ENCODE measurements around the gene DCP1A.
"Not testable (repeated sequence)": the region's sequence is repeated elsewhere in the genome, so short reads cannot be mapped to it uniquely, and the experiment has no call there.

DCP1A gene

GRCh38 chr3:53269888-53270880, 77.2 kb downstream of the DCP1A start:
- peak overlapping the region; percentile 56 for H3K9ac ChIP-seq (ENCODE audit: low read length)
- H3K79me2 ChIP-seq (ENCODE audit: insufficient read depth, low read length) = no peaks in the 10 kb centered on the region
- no peaks in the 10 kb centered on the region for H3K27me3 ChIP-seq (ENCODE audit: insufficient read depth, low read length)
- no peaks in the 10 kb centered on the region for H3F3A ChIP-seq (ENCODE audit: insufficient read depth, low read length)
- peak overlapping the region; percentile 10 for H3K4me3 ChIP-seq (ENCODE audit: low read depth, low read length, poor library complexity, severe bottlenecking)
- H4K20me1 ChIP-seq (ENCODE audit: insufficient read depth, low read length) = no peaks in the 10 kb centered on the region
- no peaks in the 10 kb centered on the region for H3K9me2 ChIP-seq (ENCODE audit: low read depth, low read length)
- H3K4me1 ChIP-seq (ENCODE audit: insufficient read depth, low read length, severe bottlenecking) = peaks cover 24% of the 10 kb centered on the region
- H3K27ac ChIP-seq (ENCODE audit: low read depth, low read length, poor library complexity, severe bottlenecking) = peak overlapping the region; percentile 56
- TF ChIP-seq EZH2 (IDR thresholded peaks at IDR 0.05; ENCODE audit: borderline replicate concordance, low read length) = no peak
- no peak for TF ChIP-seq CTCF (IDR thresholded peaks at IDR 0.05; ENCODE audit: low read length)
- no peaks in the 10 kb centered on the region for H3K9me3 ChIP-seq (ENCODE audit: low read length)
- H2AFZ ChIP-seq (ENCODE audit: low read length) = peak overlapping the region; percentile 45; the same call in 1 of the 2 replicates
- peak overlapping the region; percentile 60 for H3K4me2 ChIP-seq (ENCODE audit: low read length)
- no peaks in the 10 kb centered on the region for H3K36me3 ChIP-seq (ENCODE audit: insufficient read depth, low read length)

GRCh38 chr3:53269193-53269592, 78.2 kb downstream of the DCP1A start:
- not testable (repeated sequence) for H3K36me3 ChIP-seq (ENCODE audit: insufficient read depth, low read length); H3K9me2 ChIP-seq (ENCODE audit: low read depth, low read length); H3F3A ChIP-seq (ENCODE audit: insufficient read depth, low read length); H2AFZ ChIP-seq (ENCODE audit: low read length); H4K20me1 ChIP-seq (ENCODE audit: insufficient read depth, low read length); H3K9ac ChIP-seq (ENCODE audit: low read length); H3K9me3 ChIP-seq (ENCODE audit: low read length); H3K4me3 ChIP-seq (ENCODE audit: low read depth, low read length, poor library complexity, severe bottlenecking); H3K27ac ChIP-seq (ENCODE audit: low read depth, low read length, poor library complexity, severe bottlenecking); H3K27me3 ChIP-seq (ENCODE audit: insufficient read depth, low read length); H3K79me2 ChIP-seq (ENCODE audit: insufficient read depth, low read length); H3K4me2 ChIP-seq (ENCODE audit: low read length)
- peaks cover 20% of the 10 kb centered on the region for H3K4me1 ChIP-seq (ENCODE audit: insufficient read depth, low read length, severe bottlenecking)

- no peaks in the 10 kb centered on the region for H3K9me2 ChIP-seq (ENCODE audit: low read depth, low read length)
- H3K9ac ChIP-seq (ENCODE audit: low read length) = no peak overlapping the region
- no peaks in the 10 kb centered on the region for H3K9me3 ChIP-seq (ENCODE audit: low read length)
- H3K79me2 ChIP-seq (ENCODE audit: insufficient read depth, low read length) = no peaks in the 10 kb centered on the region
- H2AFZ ChIP-seq (ENCODE audit: low read length) = no peak overlapping the region
- peaks cover 13% of the 10 kb centered on the region for H3K4me1 ChIP-seq (ENCODE audit: insufficient read depth, low read length, severe bottlenecking)
- H3K27ac ChIP-seq (ENCODE audit: low read depth, low read length, poor library complexity, severe bottlenecking) = no peak overlapping the region
- no peaks in the 10 kb centered on the region for H3F3A ChIP-seq (ENCODE audit: insufficient read depth, low read length)
- H3K27me3 ChIP-seq (ENCODE audit: insufficient read depth, low read length) = no peaks in the 10 kb centered on the region
- TF ChIP-seq EZH2 (IDR thresholded peaks at IDR 0.05; ENCODE audit: borderline replicate concordance, low read length) (no peak), CTCF (IDR thresholded peaks at IDR 0.05; ENCODE audit: low read length) (no peak)
- H3K4me2 ChIP-seq (ENCODE audit: low read length) = no peak overlapping the region
- H3K36me3 ChIP-seq (ENCODE audit: insufficient read depth, low read length) = no peaks in the 10 kb centered on the region
- H3K4me3 ChIP-seq (ENCODE audit: low read depth, low read length, poor library complexity, severe bottlenecking) = no peak overlapping the region
- no peaks in the 10 kb centered on the region for H4K20me1 ChIP-seq (ENCODE audit: insufficient read depth, low read length)
These were observed 79.6 kb downstream of the DCP1A start for GRCh38 chr3:53267766-53268165.

All from OCI-LY1 (cell line).